Colonic mucosa (tissue), 4 donors: ENCODE measurements around the gene SHISA2. TPM values are rescaled to one million over a fixed set of nuclear protein-coding genes. Genes with fewer than 3 reads are reported as not detected.

Source experiments
- DNase-seq: peaks from one replicate; pipeline ENCODE4 v3.0.0-alpha.2; 2020
- H3K27ac ChIP-seq: fragments of 200-600 bp; one replicate; pipeline ENCODE4 v1.8.0; 2021
- H3K27me3 ChIP-seq: fragments of 200-600 bp; one replicate; pipeline ENCODE4 v1.8.0; 2021
- H3K36me3 ChIP-seq: fragments of 200-600 bp; one replicate; pipeline ENCODE4 v1.8.0; 2021
- H3K4me1 ChIP-seq: fragments of 200-600 bp; one replicate; pipeline ENCODE4 v1.8.0; 2021; ENCODE audit warnings: mild to moderate bottlenecking
- H3K4me3 ChIP-seq: fragments of 200-600 bp; one replicate; pipeline ENCODE4 v1.8.0; 2021
- H3K9ac ChIP-seq, 2 donors: one replicate each; pipeline ENCODE4 v1.7.0; 2013; ENCODE audit warnings: control low read depth in 2 of 2, low read depth in 2 of 2, low read length in 2 of 2
- H3K9me3 ChIP-seq: fragments of 200-600 bp; one replicate; pipeline ENCODE4 v1.8.0; 2021
- intact Hi-C: fragments of 100-400 bp; cut with DNase I; formaldehyde crosslinking; loops from one replicate; pipeline ENCODE4 v1.14.1; 2022
- total RNA-seq, 2 donors: library from RNA; stranded (reverse); fragmentation: NEBNext Ultra II Directional in 1 of 2; extraction: Animal tissue kit (Norgen Biotek cat#: 25700) in 1 of 2; gene quantifications; one replicate each; pipeline ENCODE4 v1.2.1, GENCODE V29; 2021
- TF ChIP-seq, protein P1 (sequence below): fragments of 200-600 bp; IDR thresholded peaks from one replicate; pipeline ENCODE4 v1.8.0; 2022; ENCODE audit warnings: antibody characterized with exemption, mild to moderate bottlenecking
- donor health status: healthy.
- donor health status: DM: no; HTN: no; CAD: no.
- donor health status: DM: no; HTN: no; CAD: no.

Gene SHISA2
- total RNA-seq, 2 donors from 2014 or later: 0.20 to 0.24 TPM

DNA sequence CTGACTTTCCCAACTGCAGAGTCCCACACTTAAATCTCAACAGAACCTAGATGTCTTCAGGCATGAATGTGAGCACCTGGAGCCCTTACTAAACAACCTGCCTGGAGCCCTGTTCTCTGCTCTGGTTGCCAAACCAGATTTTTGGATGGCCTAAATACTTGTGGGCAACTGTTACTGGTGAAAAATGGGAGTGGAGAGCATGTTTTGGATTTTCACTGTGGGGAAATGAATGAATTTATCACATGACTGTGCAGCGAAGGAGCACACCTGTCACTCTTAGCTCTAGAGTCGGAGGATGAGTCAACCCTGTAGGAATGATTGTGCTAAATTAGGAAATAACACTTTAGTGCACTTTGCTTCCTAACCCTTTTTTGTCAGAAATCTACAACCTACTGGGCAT lies 30.3 kb downstream of the SHISA2 start:
- Histone ChIP-seq H3K27ac (no peak overlapping the region), H3K4me1 (no peaks in the 10 kb centered on the region), H3K9ac (no peak overlapping the region), H3K36me3 (no peaks in the 10 kb centered on the region), H3K4me3 (no peak overlapping the region), H3K27me3 (no peaks in the 10 kb centered on the region), H3K9me3 (no peaks in the 10 kb centered on the region)
- TF ChIP-seq, protein P1, sequence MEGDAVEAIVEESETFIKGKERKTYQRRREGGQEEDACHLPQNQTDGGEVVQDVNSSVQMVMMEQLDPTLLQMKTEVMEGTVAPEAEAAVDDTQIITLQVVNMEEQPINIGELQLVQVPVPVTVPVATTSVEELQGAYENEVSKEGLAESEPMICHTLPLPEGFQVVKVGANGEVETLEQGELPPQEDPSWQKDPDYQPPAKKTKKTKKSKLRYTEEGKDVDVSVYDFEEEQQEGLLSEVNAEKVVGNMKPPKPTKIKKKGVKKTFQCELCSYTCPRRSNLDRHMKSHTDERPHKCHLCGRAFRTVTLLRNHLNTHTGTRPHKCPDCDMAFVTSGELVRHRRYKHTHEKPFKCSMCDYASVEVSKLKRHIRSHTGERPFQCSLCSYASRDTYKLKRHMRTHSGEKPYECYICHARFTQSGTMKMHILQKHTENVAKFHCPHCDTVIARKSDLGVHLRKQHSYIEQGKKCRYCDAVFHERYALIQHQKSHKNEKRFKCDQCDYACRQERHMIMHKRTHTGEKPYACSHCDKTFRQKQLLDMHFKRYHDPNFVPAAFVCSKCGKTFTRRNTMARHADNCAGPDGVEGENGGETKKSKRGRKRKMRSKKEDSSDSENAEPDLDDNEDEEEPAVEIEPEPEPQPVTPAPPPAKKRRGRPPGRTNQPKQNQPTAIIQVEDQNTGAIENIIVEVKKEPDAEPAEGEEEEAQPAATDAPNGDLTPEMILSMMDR: no peak
- no peak for DNase-seq
- intact Hi-C loops: no loop called here

DNA sequence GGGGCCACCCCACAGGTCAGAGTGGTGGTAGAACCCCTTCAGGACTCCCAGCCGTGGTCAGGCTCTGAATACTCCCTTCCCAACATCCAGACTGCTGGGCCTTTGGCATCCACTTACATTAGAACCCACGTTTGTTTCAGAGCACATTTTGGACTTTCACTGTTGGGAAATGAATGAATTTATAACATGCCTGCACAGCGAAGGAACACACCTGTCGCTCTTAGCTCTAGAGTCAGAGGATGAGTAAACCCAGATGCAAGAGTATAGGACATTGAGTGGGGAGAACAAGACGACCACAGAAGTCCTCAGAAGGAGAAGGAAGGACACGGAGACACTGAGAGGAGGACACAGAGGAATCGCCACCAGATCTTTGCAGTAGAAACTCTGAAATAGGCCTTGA lies 30.9 kb downstream of the SHISA2 start:
- DNase-seq: no peak
- intact Hi-C loops: no loop called here
- H3K4me3 ChIP-seq: no peak overlapping the region
- no peaks in the 10 kb centered on the region for H3K27me3 ChIP-seq
- no peak overlapping the region for H3K9ac ChIP-seq
- no peaks in the 10 kb centered on the region for H3K4me1 ChIP-seq
- H3K36me3 ChIP-seq: no peaks in the 10 kb centered on the region
- no peak overlapping the region for H3K27ac ChIP-seq
- TF ChIP-seq, protein P1: no peak
- H3K9me3 ChIP-seq: no peaks in the 10 kb centered on the region

DNA sequence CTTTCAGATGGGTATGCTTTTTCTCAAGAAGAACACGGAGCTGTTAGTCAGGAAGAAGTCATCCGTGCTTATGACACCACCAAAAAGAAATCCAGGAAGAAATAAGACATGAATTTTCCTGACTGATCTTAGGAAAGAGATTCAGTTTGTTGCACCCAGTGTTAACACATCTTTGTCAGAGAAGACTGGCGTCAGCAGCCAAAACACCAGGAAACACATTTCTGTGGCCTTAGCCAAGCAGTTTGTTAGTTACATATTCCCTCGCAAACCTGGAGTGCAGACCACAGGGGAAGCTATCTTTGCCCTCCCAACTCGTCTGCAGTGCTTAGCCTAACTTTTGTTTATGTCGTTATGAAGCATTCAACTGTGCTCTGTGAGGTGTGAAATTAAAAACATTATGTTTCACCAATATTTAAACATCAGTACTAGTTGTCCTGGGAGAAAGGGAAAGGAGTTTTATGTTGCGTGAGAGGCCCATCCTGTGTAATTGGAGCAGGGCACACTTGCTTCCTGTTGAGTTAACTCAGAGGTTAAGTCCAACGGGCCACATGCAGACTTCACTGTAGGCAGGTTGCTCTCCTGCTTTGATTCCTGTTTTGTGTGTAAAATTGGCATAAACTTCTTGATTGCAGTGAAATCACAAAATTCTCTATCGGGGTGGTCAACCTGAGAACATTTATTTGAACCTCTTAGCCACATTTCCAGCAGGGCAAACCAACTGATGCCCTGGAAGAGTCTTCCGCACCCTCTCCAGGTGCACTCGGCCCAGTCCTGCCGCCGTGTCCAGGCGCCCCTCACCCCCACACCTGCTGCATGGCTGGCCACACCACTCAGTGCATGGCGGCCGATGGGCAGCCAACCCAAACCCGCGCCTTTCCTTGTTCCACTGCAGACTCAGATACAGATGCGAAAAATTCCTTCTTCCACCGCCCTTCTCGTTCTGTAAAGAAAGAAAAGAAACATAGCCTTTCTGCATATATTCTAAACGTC lies 31.6 kb downstream of the SHISA2 start:
- intact Hi-C loops: no loop called here
- H3K9ac ChIP-seq: no peak overlapping the region
- H3K27me3 ChIP-seq: no peaks in the 10 kb centered on the region
- no peaks in the 10 kb centered on the region for H3K4me1 ChIP-seq
- TF ChIP-seq, protein P1: no peak
- H3K9me3 ChIP-seq: no peaks in the 10 kb centered on the region
- H3K27ac ChIP-seq: no peak overlapping the region
- H3K36me3 ChIP-seq: no peaks in the 10 kb centered on the region
- H3K4me3 ChIP-seq: no peak overlapping the region
- no peak for DNase-seq

DNA sequence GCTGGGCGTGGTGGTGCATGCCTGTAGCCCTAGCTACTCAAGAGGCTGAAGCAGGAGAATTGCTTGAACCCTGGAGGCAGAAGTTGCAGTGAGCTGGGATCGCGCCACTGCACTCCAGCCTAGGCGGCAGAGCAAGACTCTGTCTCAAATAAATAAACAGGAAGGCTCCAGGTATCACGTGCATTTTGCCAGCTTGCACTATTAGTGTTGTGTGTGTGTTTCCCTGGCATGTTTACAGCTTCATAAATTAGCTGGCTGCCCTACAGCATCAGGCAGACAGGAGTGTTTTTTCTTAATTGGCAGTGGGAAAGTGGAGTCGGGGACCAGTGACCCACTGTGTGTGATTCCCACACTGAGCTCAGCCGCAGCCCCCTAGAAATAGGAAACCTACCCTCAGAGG lies 32.6 kb downstream of the SHISA2 start:
- Histone ChIP-seq H3K4me3 (no peak overlapping the region), H3K27ac (no peak overlapping the region), H3K9ac (no peak overlapping the region), H3K36me3 (no peaks in the 10 kb centered on the region), H3K9me3 (no peaks in the 10 kb centered on the region), H3K4me1 (no peaks in the 10 kb centered on the region), H3K27me3 (no peaks in the 10 kb centered on the region)
- DNase-seq: no peak
- TF ChIP-seq, protein P1: no peak
- intact Hi-C loops: no loop called here

DNA sequence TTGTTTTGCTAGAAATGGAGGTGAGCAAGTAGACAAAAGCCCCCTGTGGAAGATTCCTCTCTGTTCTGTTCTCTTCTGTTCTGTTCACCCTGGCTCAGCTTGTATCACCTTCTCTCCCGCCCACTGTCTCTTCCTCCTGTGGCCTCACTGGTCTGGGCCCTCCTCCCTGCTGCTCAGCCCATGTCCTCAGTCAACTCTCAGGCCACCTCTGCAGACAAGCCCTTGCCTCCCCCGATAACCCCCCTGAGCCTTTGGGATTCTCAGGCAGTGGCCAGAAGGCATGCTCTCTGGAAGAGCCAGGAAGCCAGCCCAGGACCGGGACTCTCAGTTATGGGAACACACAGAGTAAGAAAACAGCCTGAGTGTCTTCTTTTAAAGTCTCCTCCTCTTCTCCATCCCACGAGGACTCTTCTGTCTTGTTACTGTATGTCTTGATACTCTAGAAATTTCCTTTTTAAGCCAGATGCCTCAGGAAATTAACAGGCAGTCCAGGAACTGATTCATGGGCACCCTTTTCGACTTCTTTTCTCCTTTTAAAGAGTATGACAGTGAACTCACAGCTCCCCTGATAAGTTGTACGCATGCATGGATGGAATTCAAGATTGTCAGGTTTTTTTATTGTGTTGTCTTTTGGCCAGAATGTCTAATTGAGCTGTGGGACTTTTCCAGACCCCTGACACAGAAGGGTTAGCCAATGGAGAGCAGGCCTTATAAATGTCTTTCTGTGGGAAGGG lies 33.7 kb downstream of the SHISA2 start:
- TF ChIP-seq, protein P1: no peak
- H3K9ac ChIP-seq: no peak overlapping the region
- H3K36me3 ChIP-seq: no peaks in the 10 kb centered on the region
- no peak for DNase-seq
- no peaks in the 10 kb centered on the region for H3K27me3 ChIP-seq
- no peaks in the 10 kb centered on the region for H3K4me1 ChIP-seq
- no peak overlapping the region for H3K4me3 ChIP-seq
- H3K27ac ChIP-seq: no peak overlapping the region
- H3K9me3 ChIP-seq: no peaks in the 10 kb centered on the region
- intact Hi-C loops: no loop called here
